GM23338 (cell line): ENCODE data around the gene SLC6A3. TPM values are rescaled to one million over a fixed set of nuclear protein-coding genes. Genes with fewer than 3 reads are reported as not detected.

Experiments used
- ATAC-seq: fragments of 200-7000 bp; cut with Tn5 transposase; 3 replicates; pipeline ENCODE4 v1.9.1; 2020
- DNase-seq: peaks from one replicate; pipeline ENCODE4 v3.0.0-alpha.2; 2015; ENCODE audit warnings: low spot score
- H2AFZ ChIP-seq: fragments of 200-600 bp; sonication (generic); 2 replicates; pipeline ENCODE4 v1.8.0; 2016; ENCODE audit warnings: antibody characterized with exemption, mild to moderate bottlenecking, moderate library complexity
- H3F3A ChIP-seq: fragments of 200-600 bp; sonication (generic); replicated peaks from 2 replicates; pipeline ENCODE4 v1.8.0; 2017; ENCODE audit warnings: antibody characterized with exemption, mixed run types, low read depth
- H3K27ac ChIP-seq: fragments of 200-600 bp; sonication (generic); 2 replicates; pipeline ENCODE4 v1.6.1; 2016; ENCODE audit warnings: low read depth
- H3K27me3 ChIP-seq: fragments of 200-600 bp; sonication (generic); 2 replicates; pipeline ENCODE4 v1.8.0; 2016; ENCODE audit warnings: mild to moderate bottlenecking, mixed run types, moderate library complexity; ENCODE audit not compliant: insufficient read depth
- H3K36me3 ChIP-seq: fragments of 200-600 bp; sonication (generic); 2 replicates; pipeline ENCODE4 v1.8.0; 2016; ENCODE audit warnings: mild to moderate bottlenecking; ENCODE audit not compliant: insufficient read depth
- H3K4me1 ChIP-seq: fragments of 200-600 bp; sonication (generic); 2 replicates; pipeline ENCODE4 v1.8.0; 2016; ENCODE audit warnings: mild to moderate bottlenecking, moderate library complexity; ENCODE audit not compliant: insufficient read depth
- H3K4me2 ChIP-seq: fragments of 200-600 bp; sonication (generic); 2 replicates; pipeline ENCODE4 v1.7.1; 2017; ENCODE audit warnings: mixed run types
- H3K4me3 ChIP-seq: fragments of 200-600 bp; sonication (generic); 2 replicates; pipeline ENCODE4 v1.6.1; 2016; ENCODE audit warnings: mixed run types
- H3K79me2 ChIP-seq: fragments of 200-600 bp; sonication (generic); replicated peaks from 2 replicates; pipeline ENCODE4 v1.8.0; 2017; ENCODE audit warnings: mild to moderate bottlenecking; ENCODE audit not compliant: insufficient read depth
- H3K9me2 ChIP-seq: fragments of 200-600 bp; sonication (generic); 2 replicates; pipeline ENCODE4 v1.8.0; 2017; ENCODE audit not compliant: insufficient read depth
- H4K20me1 ChIP-seq: fragments of 200-600 bp; sonication (generic); replicated peaks from 2 replicates; pipeline ENCODE4 v1.8.0; 2017; ENCODE audit warnings: mild to moderate bottlenecking; ENCODE audit not compliant: insufficient read depth
- H3K27ac Mint-ChIP-seq: 2 replicates; pipeline ENCODE4 v1.8.0; 2020; ENCODE audit warnings: inconsistent platforms, mild to moderate bottlenecking, moderate library complexity, mixed read lengths
- H3K27me3 Mint-ChIP-seq: 3 replicates; pipeline ENCODE4 v1.8.0; 2022; ENCODE audit warnings: low read depth, mild to moderate bottlenecking, moderate library complexity, mixed read lengths, inconsistent platforms; ENCODE audit not compliant: insufficient read depth, poor library complexity
- H3K36me3 Mint-ChIP-seq: 3 replicates; pipeline ENCODE4 v1.8.0; 2021; ENCODE audit warnings: low read depth, mild to moderate bottlenecking, inconsistent platforms, moderate library complexity, mixed read lengths
- H3K4me1 Mint-ChIP-seq: 3 replicates; pipeline ENCODE4 v1.8.0; 2020; ENCODE audit warnings: mild to moderate bottlenecking, inconsistent platforms, mixed read lengths
- H3K4me3 Mint-ChIP-seq: 3 replicates; pipeline ENCODE4 v1.8.0; 2021; ENCODE audit warnings: moderate library complexity, mild to moderate bottlenecking, inconsistent platforms, mixed read lengths
- H3K9me3 Mint-ChIP-seq: 3 replicates; pipeline ENCODE4 v1.8.0; 2020; ENCODE audit warnings: moderate library complexity, mild to moderate bottlenecking, inconsistent platforms, mixed read lengths
- CREB1 ChIP-seq: fragments of 250-450 bp; sonication (Bioruptor Pico); IDR thresholded peaks from 2 replicates; pipeline ENCODE4 v1.5.0; 2020; ENCODE audit warnings: low read depth, mild to moderate bottlenecking, moderate library complexity
- EZH2 ChIP-seq: fragments of 200-600 bp; sonication (generic); IDR thresholded peaks from one replicate; pipeline ENCODE4 v1.8.0; 2017; ENCODE audit warnings: antibody characterized with exemption, mild to moderate bottlenecking, low read depth; ENCODE audit not compliant: unreplicated experiment
- EZH2phosphoT487 ChIP-seq: fragments of 200-600 bp; sonication (generic); IDR thresholded peaks from one replicate; pipeline ENCODE4 v1.8.1; 2018; ENCODE audit warnings: antibody characterized with exemption; ENCODE audit not compliant: unreplicated experiment
- POLR2AphosphoS5 ChIP-seq: IDR thresholded peaks from 2 replicates; pipeline ENCODE4 v1.6.1; 2016; ENCODE audit warnings: antibody characterized with exemption, low read depth
- STAT1 ChIP-seq: IDR thresholded peaks from one replicate; pipeline ENCODE4 v1.6.1; 2016; ENCODE audit warnings: antibody characterized with exemption; ENCODE audit not compliant: unreplicated experiment
- polyA plus RNA-seq: library from polyadenylated mRNA; unstranded; fragments of >200 nt; fragmentation: Nextera tagmentation; extraction: Ambion mirVana; gene quantifications from 2 replicates; pipeline ENCODE4 v1.2.1, GENCODE V29; 2016
- total RNA-seq: library from RNA; depleted of rRNA; stranded (reverse); fragments of >200 nt; shearing (Covaris generic); gene quantifications from 2 replicates; pipeline ENCODE4 v1.2.3, GENCODE V29; 2014
- TF ChIP-seq, protein P1 (sequence below): IDR thresholded peaks from 2 replicates; pipeline ENCODE4 v1.6.1; 2016; ENCODE audit warnings: antibody characterized with exemption
- TF ChIP-seq, protein P2 (sequence below): IDR thresholded peaks from one replicate; pipeline ENCODE4 v1.6.1; 2018; ENCODE audit warnings: antibody characterized with exemption; ENCODE audit not compliant: unreplicated experiment
- TF ChIP-seq, protein P3 (sequence below), 2 experiments: fragments of 200-600 bp in 1 of 2; sonication (generic) in 1 of 2; conservative IDR thresholded peaks; 2 replicates each; pipeline versions ENCODE4 v1.5.1 to v1.6.1; 2016 to 2017; ENCODE audit warnings: antibody characterized with exemption in 2 of 2, low read depth in 2 of 2, mild to moderate bottlenecking in 2 of 2, moderate library complexity in 1 of 2

The SLC6A3 gene
- total and polyA plus RNA-seq, 2 experiments from 2014 or later: 0.76 to 1.0 TPM

DNA sequence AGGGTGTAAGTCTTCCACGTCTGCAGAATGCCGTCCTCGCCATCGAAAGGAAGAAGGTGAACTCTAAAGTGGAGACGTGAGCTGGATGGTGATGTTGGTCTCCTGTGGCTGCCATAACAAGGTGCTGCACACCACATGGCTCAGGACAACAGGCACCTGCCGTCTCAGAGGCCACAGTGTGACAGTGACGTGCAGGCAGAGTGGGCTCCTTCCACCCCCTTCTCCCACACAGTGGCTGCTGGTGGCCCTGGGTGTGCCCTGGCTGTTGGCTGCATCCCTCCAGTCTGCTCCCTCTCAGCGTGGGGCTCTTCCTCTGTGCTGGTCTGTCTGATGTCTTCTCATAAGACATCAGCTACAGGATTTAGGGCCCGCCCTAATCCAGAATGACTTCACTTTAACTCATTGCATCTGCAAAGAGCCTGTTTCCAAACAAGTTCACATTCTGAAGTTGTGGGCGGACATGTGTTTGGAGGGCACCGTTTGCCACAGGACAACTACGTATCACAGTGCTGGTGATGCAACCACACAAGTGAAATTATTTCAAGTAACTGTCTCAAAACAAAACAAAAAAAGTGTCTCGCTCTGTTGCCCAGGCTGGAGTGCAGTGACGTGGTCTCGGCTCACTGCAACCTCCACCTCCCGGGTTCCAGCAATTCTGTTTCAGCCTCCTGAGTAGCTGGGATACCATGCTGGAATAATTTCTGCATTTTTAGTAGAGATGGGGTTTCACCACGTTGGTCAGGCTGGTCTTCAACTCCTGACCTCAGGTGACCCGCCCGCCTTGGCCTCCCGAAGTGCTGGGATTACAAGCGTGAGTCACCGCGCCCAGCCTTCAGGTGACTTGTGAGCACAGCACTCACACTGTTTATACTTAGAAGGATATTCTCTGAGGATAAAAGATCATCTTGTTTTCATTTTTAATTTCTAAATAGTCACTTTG lies 69.1 kb downstream of the SLC6A3 start:
- no peaks in the 10 kb centered on the region for H4K20me1 ChIP-seq
- 0 out of 2 replicates have a peak, but pooled peaks cover 4% of the 10 kb centered on the region for H3F3A ChIP-seq
- no peak overlapping the region for H3K27ac Mint-ChIP-seq
- no peaks in the 10 kb centered on the region for H3K27me3 ChIP-seq
- no peaks in the 10 kb centered on the region for H3K79me2 ChIP-seq
- H3K4me3 Mint-ChIP-seq: no peak overlapping the region
- no peak overlapping the region for H3K4me2 ChIP-seq
- peaks cover 15% of the 10 kb centered on the region; the same call in 2 of the 3 replicates for H3K9me3 Mint-ChIP-seq
- peaks cover 20% of the 10 kb centered on the region for H3K27me3 Mint-ChIP-seq
- no peak for ATAC-seq
- H3K4me1 ChIP-seq: peaks cover 3% of the 10 kb centered on the region; the same call in 1 of the 2 replicates
- DNase-seq: no peak
- H3K36me3 Mint-ChIP-seq: 0 out of 3 replicates have a peak, but pooled peaks cover 3% of the 10 kb centered on the region
- peaks cover 7% of the 10 kb centered on the region for H3K4me1 Mint-ChIP-seq
- no peaks in the 10 kb centered on the region for H3K9me2 ChIP-seq
- H3K4me3 ChIP-seq: no peak overlapping the region
- no peaks in the 10 kb centered on the region; the same call in 1 of the 2 replicates for H3K36me3 ChIP-seq
- TF ChIP-seq, protein P1, sequence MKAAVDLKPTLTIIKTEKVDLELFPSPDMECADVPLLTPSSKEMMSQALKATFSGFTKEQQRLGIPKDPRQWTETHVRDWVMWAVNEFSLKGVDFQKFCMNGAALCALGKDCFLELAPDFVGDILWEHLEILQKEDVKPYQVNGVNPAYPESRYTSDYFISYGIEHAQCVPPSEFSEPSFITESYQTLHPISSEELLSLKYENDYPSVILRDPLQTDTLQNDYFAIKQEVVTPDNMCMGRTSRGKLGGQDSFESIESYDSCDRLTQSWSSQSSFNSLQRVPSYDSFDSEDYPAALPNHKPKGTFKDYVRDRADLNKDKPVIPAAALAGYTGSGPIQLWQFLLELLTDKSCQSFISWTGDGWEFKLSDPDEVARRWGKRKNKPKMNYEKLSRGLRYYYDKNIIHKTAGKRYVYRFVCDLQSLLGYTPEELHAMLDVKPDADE: no peak
- no peak overlapping the region for H3K27ac ChIP-seq
- no peak overlapping the region for H2AFZ ChIP-seq

DNA sequence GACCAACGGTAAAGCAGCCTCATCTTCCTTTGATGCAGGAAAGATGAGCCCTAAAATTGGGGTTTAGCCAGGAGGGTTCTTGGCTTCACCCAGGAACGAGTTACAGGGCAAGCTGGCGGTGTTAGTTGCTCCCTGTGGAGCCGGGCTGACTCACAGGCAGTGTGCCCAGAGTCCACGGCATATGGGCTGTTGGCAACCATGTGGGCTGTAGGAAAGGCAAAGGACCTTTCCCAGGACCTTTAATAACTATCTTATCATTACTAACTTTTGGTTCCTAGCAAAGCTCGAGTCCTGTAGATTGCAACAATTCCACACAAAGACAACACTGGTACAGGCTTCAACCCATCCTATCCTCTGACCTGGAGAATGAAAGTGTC lies 70.6 kb downstream of the SLC6A3 start:
- Histone ChIP-seq H3K27me3 (no peaks in the 10 kb centered on the region), H3K9me2 (no peaks in the 10 kb centered on the region), H4K20me1 (no peaks in the 10 kb centered on the region), H3K4me1 (no peaks in the 10 kb centered on the region), H3K79me2 (no peaks in the 10 kb centered on the region), H3F3A (0 out of 2 replicates have a peak, but pooled peaks cover 2% of the 10 kb centered on the region), H3K4me2 (no peak overlapping the region), H3K4me3 (no peak overlapping the region), H3K27ac (no peak overlapping the region), H3K36me3 (no peaks in the 10 kb centered on the region; the same call in 1 of the 2 replicates), H2AFZ (no peak overlapping the region)
- DNase-seq: no peak
- no peak overlapping the region for H3K27ac Mint-ChIP-seq
- peaks cover 10% of the 10 kb centered on the region for H3K27me3 Mint-ChIP-seq
- H3K36me3 Mint-ChIP-seq: 0 out of 3 replicates have a peak, but pooled peaks cover 1% of the 10 kb centered on the region
- peaks cover 11% of the 10 kb centered on the region; the same call in 2 of the 3 replicates for H3K9me3 Mint-ChIP-seq
- H3K4me3 Mint-ChIP-seq: no peak overlapping the region
- ATAC-seq: no peak
- TF ChIP-seq, protein P2, sequence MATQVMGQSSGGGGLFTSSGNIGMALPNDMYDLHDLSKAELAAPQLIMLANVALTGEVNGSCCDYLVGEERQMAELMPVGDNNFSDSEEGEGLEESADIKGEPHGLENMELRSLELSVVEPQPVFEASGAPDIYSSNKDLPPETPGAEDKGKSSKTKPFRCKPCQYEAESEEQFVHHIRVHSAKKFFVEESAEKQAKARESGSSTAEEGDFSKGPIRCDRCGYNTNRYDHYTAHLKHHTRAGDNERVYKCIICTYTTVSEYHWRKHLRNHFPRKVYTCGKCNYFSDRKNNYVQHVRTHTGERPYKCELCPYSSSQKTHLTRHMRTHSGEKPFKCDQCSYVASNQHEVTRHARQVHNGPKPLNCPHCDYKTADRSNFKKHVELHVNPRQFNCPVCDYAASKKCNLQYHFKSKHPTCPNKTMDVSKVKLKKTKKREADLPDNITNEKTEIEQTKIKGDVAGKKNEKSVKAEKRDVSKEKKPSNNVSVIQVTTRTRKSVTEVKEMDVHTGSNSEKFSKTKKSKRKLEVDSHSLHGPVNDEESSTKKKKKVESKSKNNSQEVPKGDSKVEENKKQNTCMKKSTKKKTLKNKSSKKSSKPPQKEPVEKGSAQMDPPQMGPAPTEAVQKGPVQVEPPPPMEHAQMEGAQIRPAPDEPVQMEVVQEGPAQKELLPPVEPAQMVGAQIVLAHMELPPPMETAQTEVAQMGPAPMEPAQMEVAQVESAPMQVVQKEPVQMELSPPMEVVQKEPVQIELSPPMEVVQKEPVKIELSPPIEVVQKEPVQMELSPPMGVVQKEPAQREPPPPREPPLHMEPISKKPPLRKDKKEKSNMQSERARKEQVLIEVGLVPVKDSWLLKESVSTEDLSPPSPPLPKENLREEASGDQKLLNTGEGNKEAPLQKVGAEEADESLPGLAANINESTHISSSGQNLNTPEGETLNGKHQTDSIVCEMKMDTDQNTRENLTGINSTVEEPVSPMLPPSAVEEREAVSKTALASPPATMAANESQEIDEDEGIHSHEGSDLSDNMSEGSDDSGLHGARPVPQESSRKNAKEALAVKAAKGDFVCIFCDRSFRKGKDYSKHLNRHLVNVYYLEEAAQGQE: no peak
- no peak for TF ChIP-seq CREB1 (CRISPR knock-in tag)
- TF ChIP-seq, protein P3, sequence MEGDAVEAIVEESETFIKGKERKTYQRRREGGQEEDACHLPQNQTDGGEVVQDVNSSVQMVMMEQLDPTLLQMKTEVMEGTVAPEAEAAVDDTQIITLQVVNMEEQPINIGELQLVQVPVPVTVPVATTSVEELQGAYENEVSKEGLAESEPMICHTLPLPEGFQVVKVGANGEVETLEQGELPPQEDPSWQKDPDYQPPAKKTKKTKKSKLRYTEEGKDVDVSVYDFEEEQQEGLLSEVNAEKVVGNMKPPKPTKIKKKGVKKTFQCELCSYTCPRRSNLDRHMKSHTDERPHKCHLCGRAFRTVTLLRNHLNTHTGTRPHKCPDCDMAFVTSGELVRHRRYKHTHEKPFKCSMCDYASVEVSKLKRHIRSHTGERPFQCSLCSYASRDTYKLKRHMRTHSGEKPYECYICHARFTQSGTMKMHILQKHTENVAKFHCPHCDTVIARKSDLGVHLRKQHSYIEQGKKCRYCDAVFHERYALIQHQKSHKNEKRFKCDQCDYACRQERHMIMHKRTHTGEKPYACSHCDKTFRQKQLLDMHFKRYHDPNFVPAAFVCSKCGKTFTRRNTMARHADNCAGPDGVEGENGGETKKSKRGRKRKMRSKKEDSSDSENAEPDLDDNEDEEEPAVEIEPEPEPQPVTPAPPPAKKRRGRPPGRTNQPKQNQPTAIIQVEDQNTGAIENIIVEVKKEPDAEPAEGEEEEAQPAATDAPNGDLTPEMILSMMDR (conservative IDR thresholded peaks at IDR 0.05; ENCODE audit: low read depth in 2 of 2): no peak
- no peak for TF ChIP-seq EZH2
- no peak for TF ChIP-seq STAT1
- TF ChIP-seq POLR2AphosphoS5: no peak
- TF ChIP-seq EZH2phosphoT487: no peak
- peaks cover 4% of the 10 kb centered on the region; the same call in 2 of the 3 replicates for H3K4me1 Mint-ChIP-seq
